HepG2 (cell line): Measurements from ENCODE around the gene NYNRIN. TPM values are rescaled to one million over a fixed set of nuclear protein-coding genes. Genes with fewer than 3 reads are reported as not detected.

Experiments
- MIXL1 ChIP-seq: IDR thresholded peaks from 2 replicates; pipeline ENCODE4 v1.6.1; 2016
- SOX6 ChIP-seq, 2 experiments: fragments of 450-650 bp in 1 of 2; sonication (generic) in 1 of 2; formaldehyde crosslinking in 1 of 2; IDR thresholded peaks; 2 replicates each; pipeline versions ENCODE4 v1.4.0 to v1.6.1; 2017 to 2020; ENCODE audit warnings: antibody characterized with exemption in 1 of 2, mild to moderate bottlenecking in 1 of 2, missing genetic modification reagents in 1 of 2
- ZKSCAN1 ChIP-seq: fragments of 150-350 bp; IDR thresholded peaks from 2 replicates; pipeline ENCODE4 v1.6.1; 2014; ENCODE audit warnings: low read length
- ZNF768 ChIP-seq: sonication (generic); formaldehyde crosslinking; IDR thresholded peaks from 2 replicates; pipeline ENCODE4 v1.4.0; 2020; ENCODE audit warnings: missing genetic modification reagents
- ZNF883 ChIP-seq: sonication (generic); formaldehyde crosslinking; IDR thresholded peaks from 2 replicates; pipeline ENCODE4 v1.5.1; 2020; ENCODE audit warnings: mild to moderate bottlenecking, missing genetic modification reagents; ENCODE audit errors: not compliant biosample characterization
- polyA plus RNA-seq, 8 experiments: library from polyadenylated mRNA; depleted of rRNA in 3 of 8; stranded (reverse) in 7 of 8; unstranded in 1 of 8; fragments of >200 nt; fragmentation: Illumina TruSeq in 4 of 8; extraction: Trizol in 4 of 8; gene quantifications; 2 replicates each; pipeline versions ENCODE4 v1.2.1 to v1.2.3, GENCODE V29; 2011 to 2016; ENCODE audit warnings: low read depth in 4 of 8, missing spikeins in 1 of 8, mixed read lengths in 1 of 8; ENCODE audit not compliant: insufficient read depth in 1 of 8
- total RNA-seq, 5 experiments: library from RNA; depleted of rRNA; stranded (reverse); fragments of >200 nt; fragmentation: Illumina TruSeq; extraction: Trizol; gene quantifications; 2 replicates each; pipeline ENCODE4 v1.2.3, GENCODE V29; 2016; ENCODE audit warnings: low read depth in 1 of 5
- TF ChIP-seq, protein P1 (sequence below): IDR thresholded peaks from 2 replicates; pipeline ENCODE4 v1.4.0; 2020; ENCODE audit warnings: mild to moderate bottlenecking, missing genetic modification reagents
- TF ChIP-seq, protein P2 (sequence below): sonication (generic); formaldehyde crosslinking; IDR thresholded peaks from 2 replicates; pipeline ENCODE4 v1.4.0; 2020; ENCODE audit warnings: mild to moderate bottlenecking, low read depth, missing genetic modification reagents
- TF ChIP-seq, protein P3 (sequence below): sonication (generic); formaldehyde crosslinking; IDR thresholded peaks from 2 replicates; pipeline ENCODE4 v1.4.0; 2020; ENCODE audit warnings: missing genetic modification reagents

Gene NYNRIN
- total and polyA plus RNA-seq, 2 of the 13 experiments (the other 11 are each of a cell fraction or from before 2014, with no cell fraction given), result 0.63 to 1.1 TPM

DNA sequence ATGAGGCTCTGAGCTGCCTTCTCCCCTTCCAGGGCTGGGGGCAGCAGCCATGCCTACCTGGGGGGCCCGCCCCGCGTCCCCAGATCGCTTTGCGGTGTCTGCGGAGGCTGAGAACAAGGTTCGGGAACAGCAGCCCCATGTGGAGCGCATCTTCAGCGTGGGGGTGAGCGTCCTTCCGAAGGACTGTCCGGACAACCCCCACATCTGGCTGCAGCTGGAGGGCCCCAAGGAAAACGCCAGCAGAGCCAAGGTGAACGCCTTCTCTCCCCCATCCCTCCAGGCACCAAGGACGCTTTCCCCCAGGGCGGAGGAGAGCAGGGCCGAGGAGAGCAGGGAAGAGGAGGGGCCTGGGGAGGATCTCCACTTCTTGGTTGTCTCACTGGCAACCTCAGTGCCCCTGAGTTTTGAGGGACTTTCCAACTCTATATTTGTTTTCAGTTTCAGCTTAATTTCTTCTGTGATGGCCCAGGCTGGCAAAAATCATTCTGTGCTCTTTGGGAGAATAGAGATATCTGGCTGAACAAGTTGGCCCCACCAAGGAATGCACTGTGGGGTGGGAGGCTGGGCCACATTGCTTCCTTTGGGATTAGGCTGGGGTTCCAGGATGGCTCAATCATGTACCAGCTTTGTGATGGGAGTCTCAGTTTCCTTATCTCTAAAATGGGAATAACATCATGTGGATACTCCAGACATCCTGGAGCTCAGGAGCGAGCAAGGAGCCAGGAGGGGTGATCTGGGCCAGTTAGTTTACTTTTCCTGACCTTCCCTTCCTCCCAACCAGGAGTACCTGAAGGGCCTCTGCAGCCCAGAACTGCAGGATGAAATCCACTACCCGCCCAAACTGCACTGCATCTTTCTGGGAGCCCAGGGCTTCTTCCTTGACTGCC, 32.1 kb downstream of the NYNRIN start (continued):
- TF ChIP-seq, protein P1, sequence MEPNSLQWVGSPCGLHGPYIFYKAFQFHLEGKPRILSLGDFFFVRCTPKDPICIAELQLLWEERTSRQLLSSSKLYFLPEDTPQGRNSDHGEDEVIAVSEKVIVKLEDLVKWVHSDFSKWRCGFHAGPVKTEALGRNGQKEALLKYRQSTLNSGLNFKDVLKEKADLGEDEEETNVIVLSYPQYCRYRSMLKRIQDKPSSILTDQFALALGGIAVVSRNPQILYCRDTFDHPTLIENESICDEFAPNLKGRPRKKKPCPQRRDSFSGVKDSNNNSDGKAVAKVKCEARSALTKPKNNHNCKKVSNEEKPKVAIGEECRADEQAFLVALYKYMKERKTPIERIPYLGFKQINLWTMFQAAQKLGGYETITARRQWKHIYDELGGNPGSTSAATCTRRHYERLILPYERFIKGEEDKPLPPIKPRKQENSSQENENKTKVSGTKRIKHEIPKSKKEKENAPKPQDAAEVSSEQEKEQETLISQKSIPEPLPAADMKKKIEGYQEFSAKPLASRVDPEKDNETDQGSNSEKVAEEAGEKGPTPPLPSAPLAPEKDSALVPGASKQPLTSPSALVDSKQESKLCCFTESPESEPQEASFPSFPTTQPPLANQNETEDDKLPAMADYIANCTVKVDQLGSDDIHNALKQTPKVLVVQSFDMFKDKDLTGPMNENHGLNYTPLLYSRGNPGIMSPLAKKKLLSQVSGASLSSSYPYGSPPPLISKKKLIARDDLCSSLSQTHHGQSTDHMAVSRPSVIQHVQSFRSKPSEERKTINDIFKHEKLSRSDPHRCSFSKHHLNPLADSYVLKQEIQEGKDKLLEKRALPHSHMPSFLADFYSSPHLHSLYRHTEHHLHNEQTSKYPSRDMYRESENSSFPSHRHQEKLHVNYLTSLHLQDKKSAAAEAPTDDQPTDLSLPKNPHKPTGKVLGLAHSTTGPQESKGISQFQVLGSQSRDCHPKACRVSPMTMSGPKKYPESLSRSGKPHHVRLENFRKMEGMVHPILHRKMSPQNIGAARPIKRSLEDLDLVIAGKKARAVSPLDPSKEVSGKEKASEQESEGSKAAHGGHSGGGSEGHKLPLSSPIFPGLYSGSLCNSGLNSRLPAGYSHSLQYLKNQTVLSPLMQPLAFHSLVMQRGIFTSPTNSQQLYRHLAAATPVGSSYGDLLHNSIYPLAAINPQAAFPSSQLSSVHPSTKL (CRISPR knock-in tag), result no peak
- TF ChIP-seq SOX6 (IDR thresholded peaks at IDR 0.05), result no peak
- 0 out of 2 replicates have a peak, but pooled peaks have one; percentile 33 for TF ChIP-seq SOX6 (CRISPR knock-in tag; IDR thresholded peaks at IDR 0.05)
- TF ChIP-seq, protein P2, sequence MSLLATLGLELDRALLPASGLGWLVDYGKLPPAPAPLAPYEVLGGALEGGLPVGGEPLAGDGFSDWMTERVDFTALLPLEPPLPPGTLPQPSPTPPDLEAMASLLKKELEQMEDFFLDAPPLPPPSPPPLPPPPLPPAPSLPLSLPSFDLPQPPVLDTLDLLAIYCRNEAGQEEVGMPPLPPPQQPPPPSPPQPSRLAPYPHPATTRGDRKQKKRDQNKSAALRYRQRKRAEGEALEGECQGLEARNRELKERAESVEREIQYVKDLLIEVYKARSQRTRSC (CRISPR knock-in tag), result no peak
- TF ChIP-seq, protein P3, sequence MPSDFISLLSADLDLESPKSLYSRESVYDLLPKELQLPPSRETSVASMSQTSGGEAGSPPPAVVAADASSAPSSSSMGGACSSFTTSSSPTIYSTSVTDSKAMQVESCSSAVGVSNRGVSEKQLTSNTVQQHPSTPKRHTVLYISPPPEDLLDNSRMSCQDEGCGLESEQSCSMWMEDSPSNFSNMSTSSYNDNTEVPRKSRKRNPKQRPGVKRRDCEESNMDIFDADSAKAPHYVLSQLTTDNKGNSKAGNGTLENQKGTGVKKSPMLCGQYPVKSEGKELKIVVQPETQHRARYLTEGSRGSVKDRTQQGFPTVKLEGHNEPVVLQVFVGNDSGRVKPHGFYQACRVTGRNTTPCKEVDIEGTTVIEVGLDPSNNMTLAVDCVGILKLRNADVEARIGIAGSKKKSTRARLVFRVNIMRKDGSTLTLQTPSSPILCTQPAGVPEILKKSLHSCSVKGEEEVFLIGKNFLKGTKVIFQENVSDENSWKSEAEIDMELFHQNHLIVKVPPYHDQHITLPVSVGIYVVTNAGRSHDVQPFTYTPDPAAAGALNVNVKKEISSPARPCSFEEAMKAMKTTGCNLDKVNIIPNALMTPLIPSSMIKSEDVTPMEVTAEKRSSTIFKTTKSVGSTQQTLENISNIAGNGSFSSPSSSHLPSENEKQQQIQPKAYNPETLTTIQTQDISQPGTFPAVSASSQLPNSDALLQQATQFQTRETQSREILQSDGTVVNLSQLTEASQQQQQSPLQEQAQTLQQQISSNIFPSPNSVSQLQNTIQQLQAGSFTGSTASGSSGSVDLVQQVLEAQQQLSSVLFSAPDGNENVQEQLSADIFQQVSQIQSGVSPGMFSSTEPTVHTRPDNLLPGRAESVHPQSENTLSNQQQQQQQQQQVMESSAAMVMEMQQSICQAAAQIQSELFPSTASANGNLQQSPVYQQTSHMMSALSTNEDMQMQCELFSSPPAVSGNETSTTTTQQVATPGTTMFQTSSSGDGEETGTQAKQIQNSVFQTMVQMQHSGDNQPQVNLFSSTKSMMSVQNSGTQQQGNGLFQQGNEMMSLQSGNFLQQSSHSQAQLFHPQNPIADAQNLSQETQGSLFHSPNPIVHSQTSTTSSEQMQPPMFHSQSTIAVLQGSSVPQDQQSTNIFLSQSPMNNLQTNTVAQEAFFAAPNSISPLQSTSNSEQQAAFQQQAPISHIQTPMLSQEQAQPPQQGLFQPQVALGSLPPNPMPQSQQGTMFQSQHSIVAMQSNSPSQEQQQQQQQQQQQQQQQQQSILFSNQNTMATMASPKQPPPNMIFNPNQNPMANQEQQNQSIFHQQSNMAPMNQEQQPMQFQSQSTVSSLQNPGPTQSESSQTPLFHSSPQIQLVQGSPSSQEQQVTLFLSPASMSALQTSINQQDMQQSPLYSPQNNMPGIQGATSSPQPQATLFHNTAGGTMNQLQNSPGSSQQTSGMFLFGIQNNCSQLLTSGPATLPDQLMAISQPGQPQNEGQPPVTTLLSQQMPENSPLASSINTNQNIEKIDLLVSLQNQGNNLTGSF (CRISPR knock-in tag), result 0 out of 2 replicates have a peak, but pooled peaks have one; percentile 7
- peak; percentile 64; the same call in 1 of the 2 replicates for TF ChIP-seq ZNF768
- TF ChIP-seq ZKSCAN1, result no peak
- no peak for TF ChIP-seq MIXL1 (CRISPR knock-in tag)
- TF ChIP-seq ZNF883 (CRISPR knock-in tag), result no peak
